ENCODE results near the gene SLC37A4. TPM values are rescaled to one million over a fixed set of nuclear protein-coding genes. Genes with fewer than 3 reads are reported as not detected.
A peak's percentile ranks its signal among the peaks of the same experiment; 100 is the strongest.

The SLC37A4 gene
- total and polyA plus RNA-seq, 2 of the 13 experiments (the other 11 are each of a cell fraction or from before 2014, with no cell fraction given), result 43.0 to 56.1 TPM

DNA sequence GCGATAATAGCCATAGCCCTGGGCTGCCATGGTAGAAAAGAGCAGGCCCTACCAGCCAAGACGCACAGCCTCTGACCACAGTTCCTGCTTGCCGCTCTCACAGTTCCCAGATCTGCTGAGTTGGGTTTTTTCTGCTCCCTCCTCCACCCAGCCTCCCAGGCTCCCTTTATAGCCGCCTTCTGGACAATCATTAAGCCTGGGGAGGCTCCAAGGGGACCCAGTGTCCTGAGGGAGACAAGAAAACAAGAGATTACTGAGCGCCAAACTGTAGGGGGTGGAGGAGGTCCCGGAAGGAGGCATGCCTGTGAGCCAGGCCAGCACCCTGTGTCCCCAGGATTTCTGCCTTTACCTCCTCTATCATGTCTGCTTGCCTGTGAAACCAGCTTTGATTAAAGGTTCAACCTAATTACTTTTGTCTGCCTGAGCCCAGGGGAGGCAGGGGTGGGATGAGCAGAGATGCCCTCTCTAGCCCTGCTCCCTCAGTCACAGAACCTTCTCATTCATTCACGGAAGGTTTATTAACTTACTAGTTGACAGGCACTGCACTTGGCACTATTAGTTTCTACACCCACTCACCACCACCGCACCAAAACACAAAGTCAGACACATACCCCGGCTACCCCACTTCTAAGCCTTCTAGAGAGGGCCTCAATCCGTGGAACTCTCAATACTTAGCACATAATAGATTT is 1.2 kb downstream of the SLC37A4 start (continued):
- TF ChIP-seq, protein P1, sequence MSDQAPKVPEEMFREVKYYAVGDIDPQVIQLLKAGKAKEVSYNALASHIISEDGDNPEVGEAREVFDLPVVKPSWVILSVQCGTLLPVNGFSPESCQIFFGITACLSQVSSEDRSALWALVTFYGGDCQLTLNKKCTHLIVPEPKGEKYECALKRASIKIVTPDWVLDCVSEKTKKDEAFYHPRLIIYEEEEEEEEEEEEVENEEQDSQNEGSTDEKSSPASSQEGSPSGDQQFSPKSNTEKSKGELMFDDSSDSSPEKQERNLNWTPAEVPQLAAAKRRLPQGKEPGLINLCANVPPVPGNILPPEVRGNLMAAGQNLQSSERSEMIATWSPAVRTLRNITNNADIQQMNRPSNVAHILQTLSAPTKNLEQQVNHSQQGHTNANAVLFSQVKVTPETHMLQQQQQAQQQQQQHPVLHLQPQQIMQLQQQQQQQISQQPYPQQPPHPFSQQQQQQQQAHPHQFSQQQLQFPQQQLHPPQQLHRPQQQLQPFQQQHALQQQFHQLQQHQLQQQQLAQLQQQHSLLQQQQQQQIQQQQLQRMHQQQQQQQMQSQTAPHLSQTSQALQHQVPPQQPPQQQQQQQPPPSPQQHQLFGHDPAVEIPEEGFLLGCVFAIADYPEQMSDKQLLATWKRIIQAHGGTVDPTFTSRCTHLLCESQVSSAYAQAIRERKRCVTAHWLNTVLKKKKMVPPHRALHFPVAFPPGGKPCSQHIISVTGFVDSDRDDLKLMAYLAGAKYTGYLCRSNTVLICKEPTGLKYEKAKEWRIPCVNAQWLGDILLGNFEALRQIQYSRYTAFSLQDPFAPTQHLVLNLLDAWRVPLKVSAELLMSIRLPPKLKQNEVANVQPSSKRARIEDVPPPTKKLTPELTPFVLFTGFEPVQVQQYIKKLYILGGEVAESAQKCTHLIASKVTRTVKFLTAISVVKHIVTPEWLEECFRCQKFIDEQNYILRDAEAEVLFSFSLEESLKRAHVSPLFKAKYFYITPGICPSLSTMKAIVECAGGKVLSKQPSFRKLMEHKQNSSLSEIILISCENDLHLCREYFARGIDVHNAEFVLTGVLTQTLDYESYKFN (CRISPR knock-in tag; conservative IDR thresholded peaks at IDR 0.05), result peak; percentile 87
- no peak for TF ChIP-seq ZNF407 (CRISPR knock-in tag; IDR thresholded peaks at IDR 0.05; ENCODE audit: not compliant biosample characterization)
- TF ChIP-seq TFAP4 (IDR thresholded peaks at IDR 0.05; ENCODE audit: borderline replicate concordance, low read depth), result no peak
- TF ChIP-seq, protein P2, sequence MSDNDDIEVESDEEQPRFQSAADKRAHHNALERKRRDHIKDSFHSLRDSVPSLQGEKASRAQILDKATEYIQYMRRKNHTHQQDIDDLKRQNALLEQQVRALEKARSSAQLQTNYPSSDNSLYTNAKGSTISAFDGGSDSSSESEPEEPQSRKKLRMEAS (IDR thresholded peaks at IDR 0.05), result 0 out of 2 replicates have a peak, but pooled peaks have one; percentile 15
- no peak for TF ChIP-seq ZBTB37 (CRISPR knock-in tag; IDR thresholded peaks at IDR 0.05)
- TF ChIP-seq ETV6 (CRISPR knock-in tag; conservative IDR thresholded peaks at IDR 0.05), result no peak
- TF ChIP-seq ZFP90 (CRISPR knock-in tag; IDR thresholded peaks at IDR 0.05; ENCODE audit: borderline replicate concordance), result no peak
- no peak for TF ChIP-seq NFRKB (IDR thresholded peaks at IDR 0.05)
- no peak for TF ChIP-seq GABPA (IDR thresholded peaks at IDR 0.05; ENCODE audit: low read depth, low read length)
- peak; percentile 47 for TF ChIP-seq GABPA (CRISPR knock-in tag; IDR thresholded peaks at IDR 0.05; ENCODE audit: low read depth)
- no peak for TF ChIP-seq ZNF569 (CRISPR knock-in tag; IDR thresholded peaks at IDR 0.05; ENCODE audit: borderline replicate concordance)
- no peak for TF ChIP-seq NFYC (CRISPR knock-in tag; IDR thresholded peaks at IDR 0.05)
- no peak for TF ChIP-seq ZNF10 (CRISPR knock-in tag; IDR thresholded peaks at IDR 0.05; ENCODE audit: borderline replicate concordance, low read depth)

Measured in HepG2 (cell line).